Endothelial cell of umbilical vein (primary cell): ENCODE measurements around the gene DNA2. TPM values are rescaled to one million over a fixed set of nuclear protein-coding genes. Genes with fewer than 3 reads are reported as not detected.

Experiments
- BruUV-seq: library from RNA; stranded (reverse); fragments of 400-500 nt; replicated peaks from 2 replicates; lab custom pipeline; 2021; lab: Mats Ljungman, UMichigan
- CTCF ChIA-PET: fragments of 300-600, 350-600 bp; sonication (Branson Sonifier 250); formaldehyde crosslinking; loops from one replicate; lab custom pipeline; 2021; ENCODE audit warnings: antibody characterized with exemption, inconsistent platforms; lab: Charles Lee
- POLR2A ChIA-PET: fragments of 300-600, 350-600 bp; sonication (Branson Sonifier 250); formaldehyde crosslinking; loops from one replicate; lab custom pipeline; 2021; ENCODE audit warnings: antibody characterized with exemption, inconsistent platforms; lab: Charles Lee
- DNase-seq: peaks from one replicate; pipeline ENCODE4 v3.0.0-alpha.2; 2011; ENCODE audit warnings: low read depth, low spot score
- FAIRE-seq: peaks from 2 replicates; lab custom pipeline; 2011; peaks lifted over from hg19 to GRCh38; lab: Jason Lieb, UNC
- H2AFZ ChIP-seq: 2 replicates; pipeline ENCODE4 v1.6.0; 2012; ENCODE audit warnings: low read depth, low read length, control low read depth, inconsistent platforms
- H3K27ac ChIP-seq: 2 replicates; pipeline ENCODE4 v1.5.1; 2011; ENCODE audit warnings: low read depth, mild to moderate bottlenecking, control low read depth, low read length, moderate library complexity; ENCODE audit not compliant: insufficient read depth
- H3K27me3 ChIP-seq, 2 experiments: 2 replicates each; pipeline versions ENCODE4 v1.6.0 to v1.6.1; 2011; ENCODE audit warnings: low read length in 2 of 2, mixed read lengths in 1 of 2; ENCODE audit not compliant: control insufficient read depth in 2 of 2, insufficient read depth in 2 of 2
- H3K36me3 ChIP-seq, 2 experiments: 2 replicates in 1 of 2; 3 replicates in 1 of 2; pipeline ENCODE4 v1.5.1; 2011; ENCODE audit warnings: low read length in 2 of 2, mild to moderate bottlenecking in 1 of 2, moderate library complexity in 1 of 2; ENCODE audit not compliant: control insufficient read depth in 2 of 2, insufficient read depth in 2 of 2; ENCODE audit errors: extremely low read depth in 1 of 2
- H3K4me1 ChIP-seq: 3 replicates; pipeline ENCODE4 v1.5.1; 2011; ENCODE audit warnings: mild to moderate bottlenecking, low read length; ENCODE audit not compliant: control insufficient read depth, insufficient read depth; ENCODE audit errors: extremely low read depth
- H3K4me2 ChIP-seq: 2 replicates; pipeline ENCODE4 v1.6.1; 2011; ENCODE audit warnings: low read length, control low read depth, mixed read lengths; ENCODE audit not compliant: insufficient read depth
- H3K4me3 ChIP-seq, 3 experiments: fragments of 200-600 bp in 1 of 3; sonication (generic), shearing (Covaris generic) in 1 of 3; replicated peaks in 1 of 3; 2 replicates each; pipeline ENCODE4 v1.5.1; 2011 to 2016; ENCODE audit warnings: control low read depth in 3 of 3, low read length in 3 of 3, mild to moderate bottlenecking in 2 of 3, inconsistent platforms in 1 of 3, low read depth in 1 of 3, moderate library complexity in 1 of 3; ENCODE audit not compliant: insufficient read depth in 1 of 3
- H3K79me2 ChIP-seq: 2 replicates; pipeline ENCODE4 v1.6.0; 2012; ENCODE audit warnings: low read length, inconsistent platforms; ENCODE audit not compliant: control insufficient read depth, insufficient read depth
- H3K9ac ChIP-seq: replicated peaks from 2 replicates; pipeline ENCODE3; 2011; ENCODE audit warnings: low read length, control low read depth; ENCODE audit not compliant: insufficient read depth; ENCODE audit errors: extremely low read depth
- H3K9me1 ChIP-seq: replicated peaks from 3 replicates; pipeline ENCODE4 v1.6.0; 2011; ENCODE audit warnings: mild to moderate bottlenecking, low read length; ENCODE audit not compliant: control insufficient read depth, insufficient read depth; ENCODE audit errors: extremely low read depth
- H3K9me3 ChIP-seq: replicated peaks from 2 replicates; pipeline ENCODE4 v1.5.1; 2012; ENCODE audit warnings: low read length, inconsistent platforms; ENCODE audit not compliant: control insufficient read depth, insufficient read depth
- H4K20me1 ChIP-seq: replicated peaks from 2 replicates; pipeline ENCODE3; 2011; ENCODE audit warnings: mild to moderate bottlenecking, low read length; ENCODE audit not compliant: control insufficient read depth, insufficient read depth; ENCODE audit errors: extremely low read depth
- EZH2 ChIP-seq: IDR thresholded peaks from 2 replicates; pipeline ENCODE4 v1.6.1; 2012; ENCODE audit warnings: borderline replicate concordance, low read depth, mild to moderate bottlenecking, moderate library complexity, low read length, inconsistent platforms; ENCODE audit not compliant: severe bottlenecking
- FOS ChIP-seq: IDR thresholded peaks from 2 replicates; pipeline ENCODE4 v1.6.1; 2011; ENCODE audit warnings: mild to moderate bottlenecking, low read length, moderate library complexity, borderline replicate concordance; ENCODE audit not compliant: insufficient read depth
- GATA2 ChIP-seq: IDR thresholded peaks from 2 replicates; pipeline ENCODE4 v1.7.0; 2011; ENCODE audit warnings: low read depth, mild to moderate bottlenecking, moderate library complexity, mixed read lengths, low read length; ENCODE audit not compliant: insufficient read length, insufficient read depth
- JUN ChIP-seq: IDR thresholded peaks from 2 replicates; pipeline ENCODE4 v1.6.1; 2011; ENCODE audit warnings: borderline replicate concordance, low read depth; ENCODE audit not compliant: insufficient read length, insufficient read depth
- MYC ChIP-seq: IDR thresholded peaks from one replicate; pipeline ENCODE4 v1.6.1; 2011; ENCODE audit warnings: mild to moderate bottlenecking, low read depth, low read length
- POLR2A ChIP-seq: IDR thresholded peaks from 2 replicates; pipeline ENCODE4 v1.6.1; 2012; ENCODE audit warnings: low read depth, mild to moderate bottlenecking, control low read depth, low read length
- POLR2AphosphoS5 ChIP-seq: IDR thresholded peaks from 2 replicates; pipeline ENCODE4 v1.6.1; 2012; ENCODE audit warnings: low read depth, mild to moderate bottlenecking, control low read depth, low read length, moderate library complexity; ENCODE audit not compliant: insufficient read depth
- dilution Hi-C: fragments of 300-500 bp; cut with MboI; formaldehyde crosslinking; loops from one replicate; pipeline ENCODE4 v1.15.0; 2019; ENCODE audit warnings: low sequenced_read_pairs; ENCODE audit not compliant: extremely low pct_ligation_motif_present
- intact Hi-C: fragments of 100-400 bp; cut with micrococcal nuclease; formaldehyde crosslinking; loops from one replicate; pipeline ENCODE4 v1.10.0; 2022
- polyA plus RNA-seq, 4 experiments: library from polyadenylated mRNA; depleted of rRNA in 3 of 4; stranded (reverse) in 3 of 4; unstranded in 1 of 4; fragments of >200 nt; gene quantifications; 2 replicates each; pipeline versions ENCODE4 v1.2.1 to v1.2.3, GENCODE V29; 2011 to 2012; ENCODE audit warnings: missing spikeins in 1 of 4
- total RNA-seq: library from RNA; stranded (reverse); gene quantifications from 2 replicates; pipeline ENCODE4 v1.2.3, GENCODE V29; 2021
- TF ChIP-seq, protein P1 (sequence below), 2 donors: IDR thresholded peaks; 1 replicate in 1 of 2; 2 replicates in 1 of 2; pipeline ENCODE4 v1.5.1; 2011; ENCODE audit warnings: low read length in 2 of 2, mild to moderate bottlenecking in 2 of 2, moderate library complexity in 2 of 2, control low read depth in 1 of 2, inconsistent platforms in 1 of 2, low read depth in 1 of 2; ENCODE audit not compliant: insufficient read depth in 1 of 2; ENCODE audit errors: extremely low read depth in 1 of 2
- TF ChIP-seq, protein P2 (sequence below): IDR thresholded peaks from 2 replicates; pipeline ENCODE4 v1.6.1; 2011; ENCODE audit not compliant: insufficient read depth, insufficient read length

The DNA2 gene
- total and polyA plus RNA-seq, 2 donors (not counting 3 experiments of a cell fraction or from before 2014, with no cell fraction given): 3.5 to 18.1 TPM

DNA sequence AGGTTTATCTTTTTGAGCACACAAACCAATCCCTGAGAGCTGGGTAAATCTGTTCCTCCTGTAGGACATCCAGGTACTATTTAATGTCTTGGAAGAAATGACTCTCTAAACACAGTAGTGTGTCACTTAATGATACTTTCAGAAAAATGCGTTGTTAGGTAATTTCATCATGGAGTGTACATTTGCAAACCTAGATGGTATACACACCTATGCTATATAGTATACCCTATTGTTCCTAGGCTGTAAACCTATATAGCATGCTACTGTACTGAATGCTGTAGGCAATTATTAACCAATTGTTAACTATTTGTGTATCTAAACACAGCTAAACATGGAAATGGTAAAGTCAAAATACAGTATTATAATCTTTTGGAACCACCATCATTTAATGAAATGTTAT is 74.8 kb downstream of the DNA2 start:
- DNase-seq (no peak), FAIRE-seq (no peak)
- TF ChIP-seq FOS: no peak
- TF ChIP-seq, protein P1, sequence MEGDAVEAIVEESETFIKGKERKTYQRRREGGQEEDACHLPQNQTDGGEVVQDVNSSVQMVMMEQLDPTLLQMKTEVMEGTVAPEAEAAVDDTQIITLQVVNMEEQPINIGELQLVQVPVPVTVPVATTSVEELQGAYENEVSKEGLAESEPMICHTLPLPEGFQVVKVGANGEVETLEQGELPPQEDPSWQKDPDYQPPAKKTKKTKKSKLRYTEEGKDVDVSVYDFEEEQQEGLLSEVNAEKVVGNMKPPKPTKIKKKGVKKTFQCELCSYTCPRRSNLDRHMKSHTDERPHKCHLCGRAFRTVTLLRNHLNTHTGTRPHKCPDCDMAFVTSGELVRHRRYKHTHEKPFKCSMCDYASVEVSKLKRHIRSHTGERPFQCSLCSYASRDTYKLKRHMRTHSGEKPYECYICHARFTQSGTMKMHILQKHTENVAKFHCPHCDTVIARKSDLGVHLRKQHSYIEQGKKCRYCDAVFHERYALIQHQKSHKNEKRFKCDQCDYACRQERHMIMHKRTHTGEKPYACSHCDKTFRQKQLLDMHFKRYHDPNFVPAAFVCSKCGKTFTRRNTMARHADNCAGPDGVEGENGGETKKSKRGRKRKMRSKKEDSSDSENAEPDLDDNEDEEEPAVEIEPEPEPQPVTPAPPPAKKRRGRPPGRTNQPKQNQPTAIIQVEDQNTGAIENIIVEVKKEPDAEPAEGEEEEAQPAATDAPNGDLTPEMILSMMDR (IDR thresholded peaks at IDR 0.05; ENCODE audit: extremely low read depth in 1 of 2, insufficient read depth in 1 of 2, low read depth in 1 of 2, low read length in 2 of 2): no peak
- TF ChIP-seq EZH2: no peak
- TF ChIP-seq JUN: no peak
- peaks cover 2 to 3% of the 10 kb centered on the region in 2 experiments for H3K36me3 ChIP-seq
- BruUV-seq: no TSS peak
- no peaks in the 10 kb centered on the region for H3K9me3 ChIP-seq
- dilution Hi-C loops: no loop called here
- H4K20me1 ChIP-seq: no peaks in the 10 kb centered on the region
- H3K4me1 ChIP-seq: no peaks in the 10 kb centered on the region
- no peaks in the 10 kb centered on the region for H3K27me3 ChIP-seq
- intact Hi-C loops: no loop called here
- no peak overlapping the region for H3K9ac ChIP-seq
- no peak overlapping the region for H3K27ac ChIP-seq
- H2AFZ ChIP-seq: no peak overlapping the region
- ChIA-PET POLR2A (no interaction called here), CTCF (interaction anchor here (2.6 kb wide), 1 partner anchor 10 kb away, joined by 9 read pairs; the partner anchor contains the start of gene RUFY2)
- H3K4me3 ChIP-seq: no peak overlapping the region
- H3K4me2 ChIP-seq: no peak overlapping the region
- no peaks in the 10 kb centered on the region for H3K9me1 ChIP-seq
- H3K79me2 ChIP-seq: peaks cover 4% of the 10 kb centered on the region

- ChIA-PET POLR2A (no interaction called here), CTCF (interaction anchor here (1.3 to 1.4 kb wide), 3 partner anchors 21 to 37 kb away, joined by 3 to 5 read pairs (median 4); partner anchors contain the start of gene RUFY2)
- TF ChIP-seq MYC (no peak), EZH2 (no peak), POLR2A (no peak), JUN (no peak), POLR2AphosphoS5 (no peak), FOS (no peak), GATA2 (no peak)
- TF ChIP-seq, protein P2, sequence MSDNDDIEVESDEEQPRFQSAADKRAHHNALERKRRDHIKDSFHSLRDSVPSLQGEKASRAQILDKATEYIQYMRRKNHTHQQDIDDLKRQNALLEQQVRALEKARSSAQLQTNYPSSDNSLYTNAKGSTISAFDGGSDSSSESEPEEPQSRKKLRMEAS: no peak
- TF ChIP-seq, protein P1 (IDR thresholded peaks at IDR 0.05; ENCODE audit: extremely low read depth in 1 of 2, insufficient read depth in 1 of 2, low read depth in 1 of 2, low read length in 2 of 2): no peak
- no peaks in the 10 kb centered on the region for H3K79me2 ChIP-seq
- H3K4me1 ChIP-seq: no peaks in the 10 kb centered on the region
- DNase-seq: no peak
- H3K4me3 ChIP-seq: no peak overlapping the region
- no peaks in the 10 kb centered on the region for H4K20me1 ChIP-seq
- H3K27me3 ChIP-seq: no peaks in the 10 kb centered on the region
- H3K9me3 ChIP-seq: no peaks in the 10 kb centered on the region
- H3K27ac ChIP-seq: no peak overlapping the region
- intact Hi-C loops: no loop called here
- H2AFZ ChIP-seq: no peak overlapping the region
- no peak overlapping the region for H3K9ac ChIP-seq
- H3K4me2 ChIP-seq: no peak overlapping the region
- dilution Hi-C loops: no loop called here
- FAIRE-seq: no peak
- H3K36me3 ChIP-seq: peaks cover 7 to 14% of the 10 kb centered on the region in 2 experiments
- H3K9me1 ChIP-seq: no peaks in the 10 kb centered on the region
- no TSS peak for BruUV-seq
Observed at GRCh38 chr10:68385740-68386139, 86.0 kb downstream of the DNA2 start.
